Measurements from ENCODE around the gene TDRD15.

TDRD15 gene

GRCh38 chr2:21183726-21184125 is 60.0 kb downstream of the TDRD15 start:
- H3K9ac ChIP-seq (ENCODE audit: low read length): no peak overlapping the region
- H3K27ac ChIP-seq (ENCODE audit: low read depth, low read length): no peak overlapping the region
- H3K27me3 ChIP-seq (ENCODE audit: control insufficient read depth in 1 of 2, insufficient read depth in 2 of 2, low read length in 2 of 2): no peaks in the 10 kb centered on the region
- H3K9me3 ChIP-seq (ENCODE audit: low read length): no peaks in the 10 kb centered on the region
- H3K4me1 ChIP-seq (ENCODE audit: insufficient read depth, low read length): no peaks in the 10 kb centered on the region
- H3K36me3 ChIP-seq (ENCODE audit: insufficient read depth, low read length): no peaks in the 10 kb centered on the region
- no peak overlapping the region for H3K4me3 ChIP-seq (ENCODE audit: low read depth in 1 of 2, low read length in 2 of 2)

- Histone ChIP-seq H3K9me3 (ENCODE audit: low read length) (no peaks in the 10 kb centered on the region), H3K4me3 (ENCODE audit: low read depth in 1 of 2, low read length in 2 of 2) (no peak overlapping the region), H3K27me3 (ENCODE audit: control insufficient read depth in 1 of 2, insufficient read depth in 2 of 2, low read length in 2 of 2) (no peaks in the 10 kb centered on the region), H3K27ac (ENCODE audit: low read depth, low read length) (no peak overlapping the region), H3K9ac (ENCODE audit: low read length) (no peak overlapping the region), H3K36me3 (ENCODE audit: insufficient read depth, low read length) (no peaks in the 10 kb centered on the region), H3K4me1 (ENCODE audit: insufficient read depth, low read length) (no peaks in the 10 kb centered on the region)
These were observed 67.8 kb downstream of the TDRD15 start for GRCh38 chr2:21191535-21191934.

Data from muscle layer of colon (tissue), 2 donors.